Esophagus muscularis mucosa (tissue), 4 donors: ENCODE data around the gene EBF3. TPM values are rescaled to one million over a fixed set of nuclear protein-coding genes. Genes with fewer than 3 reads are reported as not detected.
"Not testable (repeated sequence)": the region's sequence is repeated elsewhere in the genome, so short reads cannot be mapped to it uniquely, and the experiment has no call there.

Experiments
- DNase-seq: peaks from one replicate; pipeline ENCODE4 v3.0.0-alpha.2; 2017; ENCODE audit errors: extremely low spot score
- H3K27ac ChIP-seq, 4 donors: fragments of 200-600 bp; sonication (generic); replicated peaks in 1 of 4; 1 replicate in 3 of 4; 2 replicates in 1 of 4; pipeline ENCODE4 v1.5.1; 2016 to 2019; ENCODE audit warnings: mild to moderate bottlenecking in 1 of 4
- H3K27me3 ChIP-seq, 4 donors: fragments of 200-600 bp; sonication (generic); one replicate each; pipeline versions ENCODE4 v1.5.1 to v1.6.0; 2016 to 2019
- H3K36me3 ChIP-seq, 4 donors: fragments of 200-600 bp; sonication (generic); one replicate each; pipeline ENCODE4 v1.5.1; 2016 to 2019
- H3K4me1 ChIP-seq, 4 donors: fragments of 200-600 bp; sonication (generic); one replicate each; pipeline ENCODE4 v1.5.1; 2016 to 2019
- H3K4me3 ChIP-seq, 4 donors: fragments of 200-600 bp; sonication (generic); 1 replicate in 2 of 4; 2 replicates in 2 of 4; pipeline ENCODE4 v1.5.1; 2016 to 2019; ENCODE audit warnings: mild to moderate bottlenecking in 4 of 4, moderate library complexity in 1 of 4
- H3K9me3 ChIP-seq, 4 donors: fragments of 200-600 bp; sonication (generic); 1 replicate in 3 of 4; 2 replicates in 1 of 4; pipeline ENCODE4 v1.5.1; 2016 to 2019
- CTCF ChIP-seq, 3 experiments: fragments of 200-600 bp in 2 of 3; fragments of 450-650 bp in 1 of 3; sonication (generic) in 2 of 3; IDR thresholded peaks; one replicate each; pipeline ENCODE4 v1.5.1; 2017 to 2019; ENCODE audit warnings: antibody characterized with exemption in 3 of 3, mild to moderate bottlenecking in 2 of 3, moderate library complexity in 1 of 3
- EP300 ChIP-seq: sonication (generic); formaldehyde crosslinking; IDR thresholded peaks from one replicate; pipeline ENCODE4 v1.6.1; 2017; ENCODE audit warnings: antibody characterized with exemption
- POLR2A ChIP-seq: fragments of 450-650 bp; IDR thresholded peaks from one replicate; pipeline ENCODE4 v1.6.1; 2017; ENCODE audit warnings: antibody characterized with exemption, moderate library complexity, mild to moderate bottlenecking, low read depth
- POLR2AphosphoS5 ChIP-seq, 2 donors: sonication (generic); formaldehyde crosslinking; IDR thresholded peaks; one replicate each; pipeline ENCODE4 v1.6.1; 2017; ENCODE audit warnings: antibody characterized with exemption in 2 of 2
- WGBS: methylation state at CpG from one replicate; pipeline ENCODE4 v1.1.5; 2018; 5-methylcytosine and 5-hydroxymethylcytosine counted together
- intact Hi-C: fragments of 100-400 bp; cut with DNase I; formaldehyde crosslinking; loops from one replicate; pipeline ENCODE4 v1.15.1; 2023
- total RNA-seq, 4 donors: library from RNA; depleted of rRNA; stranded (reverse); fragments of >200 nt; gene quantifications; one replicate each; pipeline versions ENCODE4 v1.1.0 to v1.2.1, GENCODE V29; 2016

EBF3 gene
- total RNA-seq, 4 donors from 2014 or later, result 2.9 to 7.3 (median 5.2) TPM

- Histone ChIP-seq H3K4me1 (no peaks in the 10 kb centered on the region), H3K36me3 (no peaks in the 10 kb centered on the region), H3K9me3 (no peaks in the 10 kb centered on the region), H3K27me3 (peaks cover 0 to 8% (median 0%) of the 10 kb centered on the region in 4 donors), H3K27ac (no peak overlapping the region), H3K4me3 (no peak overlapping the region)
- 75% methylated on average over 16 of the region's 16 CpGs for WGBS
- no peak for TF ChIP-seq CTCF (IDR thresholded peaks at IDR 0.05)
- intact Hi-C loops, result no loop called here
- DNase-seq, result no peak
These were observed 39.5 kb downstream of the EBF3 start for GRCh38 chr10:129924375-129925085.

GRCh38 chr10:129922598-129923123 lies 41.4 kb downstream of the EBF3 start:
- WGBS, result 96% methylated on average over 16 of the region's 18 CpGs
- Histone ChIP-seq H3K27ac (no peak overlapping the region), H3K27me3 (peaks cover 0 to 8% (median 0%) of the 10 kb centered on the region in 4 donors), H3K4me1 (no peaks in the 10 kb centered on the region), H3K4me3 (no peak overlapping the region), H3K9me3 (no peaks in the 10 kb centered on the region), H3K36me3 (no peaks in the 10 kb centered on the region)
- no peak for TF ChIP-seq POLR2A
- no peak for TF ChIP-seq EP300
- no peak for TF ChIP-seq CTCF (IDR thresholded peaks at IDR 0.05)
- no peak for TF ChIP-seq POLR2AphosphoS5 (IDR thresholded peaks at IDR 0.05)
- intact Hi-C loops, result no loop called here
- DNase-seq, result no peak

GRCh38 chr10:129921801-129922597 lies 42.1 kb downstream of the EBF3 start:
- Histone ChIP-seq H3K36me3 (no peaks in the 10 kb centered on the region), H3K9me3 (no peaks in the 10 kb centered on the region), H3K27me3 (peaks cover 0 to 8% (median 0%) of the 10 kb centered on the region in 4 donors), H3K4me1 (no peaks in the 10 kb centered on the region), H3K27ac (no peak overlapping the region), H3K4me3 (no peak overlapping the region)
- TF ChIP-seq POLR2A (no peak), POLR2AphosphoS5 (IDR thresholded peaks at IDR 0.05) (no peak), CTCF (IDR thresholded peaks at IDR 0.05) (no peak), EP300 (no peak)
- DNase-seq, result no peak
- 94% methylated on average over 16 of the region's 16 CpGs for WGBS
- intact Hi-C loops, result no loop called here

- Histone ChIP-seq H3K36me3 (no peaks in the 10 kb centered on the region), H3K27me3 (peaks cover 0 to 8% (median 0%) of the 10 kb centered on the region in 4 donors), H3K4me3 (no peak overlapping the region), H3K4me1 (no peaks in the 10 kb centered on the region), H3K9me3 (no peaks in the 10 kb centered on the region), H3K27ac (no peak overlapping the region)
- 90% methylated on average over 14 of the region's 18 CpGs for whole genome bisulfite sequencing
- no peak for TF ChIP-seq CTCF (IDR thresholded peaks at IDR 0.05)
- no peak for TF ChIP-seq POLR2AphosphoS5 (IDR thresholded peaks at IDR 0.05)
- no peak for TF ChIP-seq POLR2A
- no peak for TF ChIP-seq EP300
- intact Hi-C loops, result no loop called here
- DNase-seq, result no peak
These were observed 42.9 kb downstream of the EBF3 start for GRCh38 chr10:129921065-129921670.

GRCh38 chr10:129920187-129920586 lies 43.9 kb downstream of the EBF3 start:
- H3K36me3 ChIP-seq, H3K27me3 ChIP-seq, H3K9me3 ChIP-seq, DNase-seq, H3K4me1 ChIP-seq, H3K27ac ChIP-seq, H3K4me3 ChIP-seq, intact Hi-C loops: not testable (repeated sequence)
- 94% methylated on average over 5 of the region's 18 CpGs for WGBS
